HG03280 (cell line): Measurements from ENCODE around the gene PUS1.
"Not testable (repeated sequence)": the region's sequence is repeated elsewhere in the genome, so short reads cannot be mapped to it uniquely, and the experiment has no call there.

ENCODE experiments used
- ATAC-seq: cut with Tn5 transposase; IDR thresholded peaks from one replicate; pipeline ENCODE4 v1.9.1; 2021; ENCODE audit warnings: mild to moderate bottlenecking, moderate library complexity; ENCODE audit not compliant: unreplicated experiment

Gene PUS1

GRCh38 chr12:131959641-131960589 is 30.8 kb downstream of the PUS1 start:
- ATAC-seq, result no peak

GRCh38 chr12:131960590-131961325 is 31.7 kb downstream of the PUS1 start:
- ATAC-seq, result not testable (repeated sequence)

GRCh38 chr12:131961328-131961727 is 32.3 kb downstream of the PUS1 start:
- ATAC-seq, result not testable (repeated sequence)

- ATAC-seq, result no peak
These were observed 33.0 kb downstream of the PUS1 start for GRCh38 chr12:131962069-131962468.

- ATAC-seq, result no peak
These were observed 34.3 kb downstream of the PUS1 start for GRCh38 chr12:131963381-131963780.

GRCh38 chr12:131965073-131965472 is 36.0 kb downstream of the PUS1 start:
- no peak for ATAC-seq

GRCh38 chr12:131971226-131971625 is 42.1 kb downstream of the PUS1 start:
- ATAC-seq, result no peak

GRCh38 chr12:131975228-131975627 is 46.2 kb downstream of the PUS1 start:
- no peak for ATAC-seq

GRCh38 chr12:131979606-131980005 is 50.5 kb downstream of the PUS1 start:
- ATAC-seq, result no peak

GRCh38 chr12:131980263-131980662 is 51.2 kb downstream of the PUS1 start:
- no peak for ATAC-seq

- no peak for ATAC-seq
These were observed 52.3 kb downstream of the PUS1 start for GRCh38 chr12:131981388-131981787.

- ATAC-seq, result no peak
These were observed 53.0 kb downstream of the PUS1 start for GRCh38 chr12:131982041-131982440.

GRCh38 chr12:131983026-131983425 is 54.0 kb downstream of the PUS1 start:
- no peak for ATAC-seq

- ATAC-seq, result no peak
These were observed 54.5 kb downstream of the PUS1 start for GRCh38 chr12:131983554-131983953.

GRCh38 chr12:131984334-131984733 is 55.3 kb downstream of the PUS1 start:
- no peak for ATAC-seq

GRCh38 chr12:131985510-131985875 is 56.4 kb downstream of the PUS1 start:
- ATAC-seq, result not testable (repeated sequence)

- no peak for ATAC-seq
These were observed 57.3 kb downstream of the PUS1 start for GRCh38 chr12:131986361-131986760.

GRCh38 chr12:131986910-131987309 is 57.8 kb downstream of the PUS1 start:
- ATAC-seq, result no peak

GRCh38 chr12:131987552-131987951 is 58.5 kb downstream of the PUS1 start:
- no peak for ATAC-seq

- no peak for ATAC-seq
These were observed 59.1 kb downstream of the PUS1 start for GRCh38 chr12:131988054-131988796.

GRCh38 chr12:131989021-131989420 is 59.9 kb downstream of the PUS1 start:
- ATAC-seq, result no peak
